DMS79 (cell line): Measurements from ENCODE around the gene OGDHL.

Experiments used
- DNase-seq: peaks from one replicate; lab custom pipeline; 2025; lab: John Stamatoyannopoulos, UW

The OGDHL gene

GRCh38 chr10:49688920-49689319 lies 73.2 kb downstream of the OGDHL start:
- no peak for DNase-seq

DNA sequence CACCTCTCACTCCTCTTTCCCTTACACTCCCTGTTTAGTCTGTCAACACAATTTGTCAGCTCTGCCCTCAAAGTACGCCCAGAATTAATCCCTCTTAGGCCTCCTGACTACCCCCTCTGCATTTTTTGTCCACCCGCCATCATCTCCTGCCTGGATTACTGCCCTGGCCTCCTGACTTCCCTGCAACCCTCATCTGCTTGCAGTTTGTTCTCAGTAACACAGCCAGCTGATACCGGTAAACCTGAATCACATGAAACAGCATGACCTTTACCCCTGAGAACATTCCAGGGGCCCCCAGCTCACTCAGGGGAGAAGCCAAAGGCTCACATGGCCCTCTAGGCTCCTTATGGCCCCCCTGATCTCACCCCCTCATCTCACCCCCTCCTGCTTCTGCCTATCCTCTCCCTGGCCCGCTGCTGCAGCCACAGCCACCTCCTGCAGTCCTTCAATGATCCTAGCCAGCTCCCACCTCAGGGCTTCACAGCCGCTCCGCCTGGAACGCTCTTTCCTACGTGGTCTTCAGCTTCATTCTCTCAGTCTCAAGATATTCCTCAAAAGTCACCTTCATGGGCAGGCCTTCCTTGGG lies 73.8 kb downstream of the OGDHL start:
- DNase-seq: no peak

DNA sequence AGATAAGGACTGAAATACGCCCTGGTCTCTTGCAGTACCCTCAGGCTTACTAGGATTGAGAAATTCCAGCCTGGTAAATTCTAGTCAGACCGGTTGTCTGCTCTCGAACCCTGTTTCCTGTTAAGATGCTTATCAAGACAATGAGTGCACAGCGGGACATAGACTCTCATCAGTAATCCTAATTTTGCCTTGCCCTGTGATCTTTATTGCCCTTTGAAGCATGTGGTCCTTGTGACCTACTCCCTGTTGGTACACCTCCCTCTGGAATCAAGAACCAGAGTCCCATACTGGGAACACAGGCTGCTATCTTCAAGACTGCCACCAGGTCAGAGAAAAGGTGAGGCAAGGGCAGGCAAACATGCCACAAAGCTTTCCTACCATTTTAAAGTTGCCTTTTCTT lies 75.5 kb downstream of the OGDHL start:
- DNase-seq: no peak
